Left renal pelvis (tissue), 4 donors: Measurements from ENCODE around the gene SMCO2. TPM values are rescaled to one million over a fixed set of nuclear protein-coding genes. Genes with fewer than 3 reads are reported as not detected.

ENCODE experiments used
- DNase-seq, 4 donors: peaks; one replicate each; pipeline ENCODE4 v3.0.0-alpha.2; 2013; ENCODE audit warnings: low read depth in 4 of 4, low spot score in 3 of 4
- polyA plus RNA-seq, 4 donors: library from polyadenylated mRNA; unstranded; fragments of 120-200 nt; gene quantifications; one replicate each; pipeline ENCODE4 v1.2.1, GENCODE V29; 2013; ENCODE audit not compliant: insufficient read length in 4 of 4

The SMCO2 gene
- polyA plus RNA-seq, 4 donors, result 0.14 to 0.45 (median 0.37) TPM; not detected in 1

DNA sequence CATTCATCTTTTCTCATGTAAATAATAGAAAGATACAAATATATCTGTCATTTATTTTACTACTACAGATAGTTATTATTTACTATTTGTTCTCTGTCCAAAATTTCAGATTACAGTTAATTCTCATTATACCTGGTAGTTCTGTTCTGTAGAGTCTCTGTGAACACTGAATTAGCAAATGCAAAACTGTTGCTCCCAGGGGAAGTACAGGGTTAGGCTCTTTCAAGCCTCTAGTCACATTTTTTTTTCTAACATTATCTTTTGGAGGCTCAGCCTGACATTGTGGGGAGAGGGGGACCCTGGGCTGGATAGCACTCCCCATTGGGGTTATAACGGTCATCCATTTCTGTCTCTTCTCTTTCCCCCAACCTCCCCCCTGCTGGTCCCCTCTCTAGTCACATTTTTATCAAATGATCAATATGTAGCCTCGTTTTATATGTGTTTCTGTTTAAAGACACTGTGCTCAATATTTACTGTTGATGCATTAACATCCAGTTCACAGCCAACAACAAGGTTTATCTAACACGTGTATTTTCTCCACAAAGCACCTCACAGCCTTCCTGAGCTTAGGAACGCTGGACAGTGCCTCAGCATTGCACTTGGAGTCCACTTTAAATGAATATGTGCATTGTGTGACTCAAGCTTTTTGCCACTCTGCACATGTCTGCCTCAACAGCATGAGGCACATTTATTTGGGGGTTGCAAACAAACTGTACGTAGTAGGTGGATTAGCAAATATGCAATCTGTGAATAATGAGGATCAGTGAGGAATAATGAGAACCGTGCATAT lies 4.7 kb downstream of the SMCO2 start:
- DNase-seq, result no peak

DNA sequence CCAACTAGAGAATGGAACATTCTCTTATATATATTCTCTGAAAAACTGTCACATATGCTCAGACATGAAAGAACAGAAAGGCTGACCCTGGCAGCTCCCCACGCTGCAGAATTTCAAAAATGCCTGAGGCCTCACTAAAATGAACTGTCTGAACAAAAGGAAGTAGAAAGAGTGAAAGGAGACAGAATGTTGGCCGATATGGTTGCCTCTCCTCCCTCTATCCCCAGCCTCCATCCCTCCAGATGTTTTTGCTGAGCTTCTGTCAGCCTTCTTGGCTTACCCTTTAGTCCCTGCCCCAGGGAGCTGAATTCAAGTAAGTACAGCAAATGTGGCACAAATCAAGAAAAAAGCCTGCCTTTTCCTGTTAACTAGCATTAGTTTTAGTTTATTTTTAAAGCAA lies 6.9 kb downstream of the SMCO2 start:
- DNase-seq, result no peak

DNA sequence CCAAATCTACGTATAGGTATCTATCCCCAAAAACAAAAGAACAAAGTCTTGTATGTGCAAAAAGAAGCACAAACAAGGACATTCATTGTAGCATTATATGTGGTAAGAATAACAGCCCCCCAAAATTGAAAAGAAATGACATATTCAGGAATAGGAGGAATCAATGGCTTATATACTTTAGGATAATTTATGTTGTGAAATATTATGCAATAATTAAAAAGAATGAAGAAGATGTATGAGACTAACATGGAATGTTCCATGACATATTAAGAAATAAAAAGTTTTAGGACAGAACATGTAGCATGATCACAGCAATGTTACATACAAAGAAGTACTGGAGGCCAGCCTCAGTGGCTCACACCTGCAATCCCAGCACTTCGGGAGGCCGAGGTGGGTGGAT lies 9.1 kb downstream of the SMCO2 start:
- no peak for DNase-seq

DNA sequence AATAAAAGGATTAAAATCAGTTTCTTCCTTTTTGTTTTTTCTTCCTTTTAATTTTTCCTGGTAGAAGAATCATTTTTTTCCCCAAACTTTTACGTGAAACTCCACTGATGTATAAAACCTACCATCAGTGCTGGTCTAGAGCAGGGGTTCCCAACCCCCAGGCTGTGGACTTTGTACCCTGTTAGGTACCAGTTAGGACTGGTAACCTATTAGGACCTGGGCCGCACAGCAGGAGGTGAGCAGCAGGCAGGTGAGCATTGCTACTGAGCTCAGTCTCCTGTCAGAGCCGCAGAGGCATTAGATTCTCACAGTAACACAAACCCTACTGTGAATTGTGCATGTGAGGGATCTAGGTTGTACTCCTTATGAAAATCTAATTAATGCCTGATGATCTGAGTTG lies 10.1 kb downstream of the SMCO2 start:
- no peak for DNase-seq

DNA sequence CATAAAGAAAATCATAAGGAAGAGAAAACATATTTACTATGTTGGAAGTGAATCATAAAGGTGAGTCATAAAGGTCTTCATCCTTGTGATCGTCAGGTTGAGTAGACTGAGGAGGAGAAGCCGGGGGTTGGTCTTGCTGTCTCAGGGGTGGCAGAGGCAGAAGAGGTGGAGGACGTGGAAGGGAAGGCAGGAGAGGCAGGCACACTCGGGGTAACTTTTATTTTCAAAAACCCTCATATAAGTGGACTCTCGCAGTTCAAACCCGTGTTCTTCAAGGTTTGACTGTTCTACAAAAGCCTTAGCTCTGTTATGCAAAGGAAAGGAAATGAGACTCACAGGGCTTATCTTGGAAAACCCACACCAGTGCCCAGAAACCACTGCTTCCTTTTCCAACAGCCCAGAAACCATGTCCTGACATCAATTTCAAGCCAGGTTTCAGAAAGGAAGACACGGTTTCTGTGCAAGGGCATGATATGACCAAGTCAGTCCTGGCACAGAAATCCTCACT lies 14.0 kb downstream of the SMCO2 start:
- DNase-seq, result no peak

DNA sequence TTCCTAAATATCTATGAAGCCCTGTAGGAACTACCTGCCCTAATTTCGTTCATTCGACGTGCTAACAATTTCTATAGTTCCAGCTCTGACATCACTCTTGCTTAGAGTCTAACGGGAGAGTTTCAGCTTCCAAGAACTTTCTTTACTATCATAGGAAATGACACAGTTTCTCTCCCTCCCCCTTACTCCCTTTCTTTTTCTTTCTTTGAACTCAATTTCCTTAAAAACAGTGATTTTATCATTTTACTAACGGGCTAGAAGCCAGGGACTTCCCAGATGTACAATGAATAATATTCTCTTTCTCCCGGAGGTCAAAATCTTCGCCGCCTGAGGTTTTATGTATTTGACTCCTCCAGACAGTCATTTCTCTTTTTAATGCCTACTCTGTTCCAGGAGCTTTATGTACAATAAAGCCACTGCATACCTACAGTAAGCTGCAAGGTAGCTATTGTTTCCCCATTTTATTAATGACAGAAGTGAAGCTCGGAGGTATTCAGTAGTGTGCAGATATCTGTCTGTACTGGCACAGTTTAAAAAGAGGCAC lies 15.7 kb downstream of the SMCO2 start:
- DNase-seq, result peak in 2 of 4 donors; percentile 18 to 26

DNA sequence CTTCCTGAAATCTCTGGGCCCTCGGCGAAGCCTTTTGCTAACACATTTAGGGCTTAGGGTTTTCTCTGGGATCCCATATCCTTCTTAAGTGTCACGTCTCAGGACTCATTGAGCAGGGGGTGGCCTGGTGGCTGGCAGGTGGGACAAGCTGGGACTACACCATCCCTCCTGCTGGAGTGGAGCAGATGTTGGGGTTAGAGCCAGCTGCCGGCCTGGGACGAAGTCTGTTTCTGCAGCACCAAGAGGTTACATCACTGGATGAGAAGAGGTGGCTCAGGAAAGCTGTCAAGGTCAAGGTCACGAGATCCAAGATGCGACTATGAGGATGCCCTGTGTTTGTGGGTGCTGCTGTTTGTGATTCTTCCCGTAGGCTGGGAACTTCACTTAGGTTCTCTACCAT lies 16.3 kb downstream of the SMCO2 start:
- DNase-seq, result no peak

DNA sequence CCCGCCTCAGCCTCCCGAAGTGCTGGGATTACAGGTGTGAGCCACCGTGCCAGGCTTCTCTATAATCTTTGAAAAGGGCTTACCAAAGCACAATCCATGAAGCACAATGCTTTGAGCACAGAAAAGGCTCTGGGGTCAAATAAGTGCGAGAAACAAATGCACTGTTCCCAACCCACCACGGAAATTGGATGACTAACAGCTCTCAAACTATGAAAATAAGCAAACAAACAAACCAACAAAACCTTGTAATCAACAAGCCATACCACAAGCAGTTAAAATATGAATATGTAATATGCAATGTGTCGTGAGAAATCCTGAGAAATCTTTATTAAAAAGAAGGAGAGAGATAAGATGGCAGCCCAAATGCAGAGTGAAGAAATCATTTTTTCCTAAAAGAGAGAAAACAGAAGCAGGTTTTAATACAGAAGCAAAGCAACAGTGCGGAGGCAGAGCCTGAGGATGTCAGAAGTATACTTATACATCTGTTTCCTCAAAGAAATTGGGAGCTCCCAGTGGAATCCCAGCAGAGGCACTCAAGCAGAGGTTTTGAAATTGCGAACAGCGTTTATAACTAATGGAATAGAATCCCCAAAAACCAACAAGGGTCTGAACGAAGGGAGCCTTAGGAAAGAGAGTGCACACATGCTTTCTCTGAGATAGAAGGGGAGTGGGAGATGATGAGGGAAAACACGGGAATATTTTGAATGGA lies 17.1 kb downstream of the SMCO2 start:
- no peak for DNase-seq

DNA sequence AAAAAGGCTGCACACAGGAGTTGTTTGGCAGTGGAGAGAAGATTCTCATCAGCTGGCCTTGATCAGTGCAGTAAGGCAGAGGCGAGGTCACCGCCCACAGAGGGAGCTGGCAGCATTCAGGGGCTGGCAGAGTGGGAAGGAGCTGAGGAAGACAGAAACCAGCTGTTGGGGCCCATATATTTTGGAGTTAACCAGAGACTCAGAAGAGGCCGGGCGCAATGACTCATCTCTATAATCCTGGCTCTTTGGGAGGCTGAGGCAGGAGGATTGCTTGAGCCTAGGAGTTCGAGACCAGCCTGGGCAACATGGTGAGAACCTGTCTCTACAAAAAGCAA lies 17.7 kb downstream of the SMCO2 start:
- DNase-seq, result no peak

DNA sequence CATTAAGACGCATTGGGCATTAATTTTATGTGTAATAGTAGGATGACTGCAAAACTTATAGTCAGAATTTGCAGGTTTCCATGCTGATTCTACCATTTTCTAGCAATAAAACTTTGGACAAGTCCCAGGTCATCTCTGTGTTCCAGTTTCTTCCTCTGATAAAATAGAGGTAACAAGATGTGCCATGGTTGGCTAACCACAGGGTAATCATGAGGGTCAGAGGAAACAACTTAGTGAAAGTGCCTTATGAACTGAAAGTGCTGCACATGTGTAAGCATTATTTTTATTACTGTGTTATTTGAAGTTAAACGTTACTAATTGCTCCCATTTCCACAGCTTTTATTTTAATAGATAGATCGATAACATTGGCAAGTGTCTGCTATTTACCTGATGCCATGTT lies 21.1 kb downstream of the SMCO2 start:
- no peak for DNase-seq

DNA sequence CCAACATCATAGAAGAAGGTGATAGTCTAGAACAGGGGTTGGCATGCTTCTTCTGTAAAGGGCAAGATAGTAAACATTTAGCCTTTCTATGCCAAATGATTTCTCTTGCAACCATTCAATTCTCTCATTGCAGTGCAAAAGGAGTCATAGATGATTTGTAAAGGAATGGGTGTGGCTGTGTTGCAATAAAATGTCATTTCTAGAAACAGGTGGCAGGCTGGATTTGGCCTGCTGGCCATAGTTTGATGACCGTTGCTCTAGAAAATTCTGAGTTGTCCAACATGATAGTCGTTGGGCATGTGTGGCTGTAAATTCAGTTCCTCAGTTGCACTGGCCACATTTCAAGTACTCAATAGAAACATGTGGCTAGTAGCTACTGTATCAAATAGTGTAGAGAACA lies 21.7 kb downstream of the SMCO2 start:
- DNase-seq, result no peak

DNA sequence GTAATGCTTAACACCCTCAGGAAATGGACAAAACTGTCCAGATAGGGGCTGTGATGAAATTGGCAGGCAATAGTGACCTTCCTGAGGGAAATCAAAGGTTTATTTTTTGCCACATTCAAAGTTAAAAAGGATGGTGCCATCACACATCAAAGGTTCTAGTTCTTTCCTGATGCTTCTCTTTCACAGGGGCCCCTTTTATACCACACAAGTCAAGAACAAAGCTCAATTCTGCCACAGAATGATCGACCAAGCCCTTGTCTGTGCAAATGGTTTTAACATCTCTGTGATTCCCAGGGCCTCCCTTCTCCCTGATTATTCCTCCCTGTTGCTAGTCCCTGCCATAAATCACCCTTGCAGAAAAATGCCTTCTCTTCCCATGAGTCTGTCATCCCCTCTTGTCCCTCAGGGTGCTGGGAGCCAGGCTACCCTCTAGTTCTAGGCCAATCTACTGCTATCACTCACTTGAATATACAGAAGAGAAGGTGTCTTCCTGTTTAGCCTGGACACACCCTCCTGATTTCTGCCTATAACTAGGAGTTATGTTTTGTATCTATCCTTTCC lies 22.7 kb downstream of the SMCO2 start:
- DNase-seq, result no peak

DNA sequence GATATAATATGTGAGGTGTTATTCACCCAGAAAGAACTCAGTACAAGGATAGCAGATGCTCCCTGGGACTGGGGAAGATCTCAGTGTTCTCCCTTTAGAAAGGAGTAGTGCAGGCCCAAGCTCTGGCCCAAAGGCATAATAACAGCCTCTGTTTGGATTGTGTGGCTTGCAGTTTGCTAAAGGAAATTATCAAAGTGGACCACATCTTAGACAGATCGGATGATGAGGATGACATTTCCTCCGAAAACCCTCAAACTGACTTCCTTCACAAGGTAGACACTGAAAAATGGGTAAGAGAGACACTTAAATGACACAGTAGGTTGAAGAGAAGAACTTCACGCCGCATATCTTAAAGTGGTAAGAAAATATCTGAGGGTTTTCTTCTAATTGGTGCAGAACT lies 26.1 kb downstream of the SMCO2 start:
- no peak for DNase-seq

DNA sequence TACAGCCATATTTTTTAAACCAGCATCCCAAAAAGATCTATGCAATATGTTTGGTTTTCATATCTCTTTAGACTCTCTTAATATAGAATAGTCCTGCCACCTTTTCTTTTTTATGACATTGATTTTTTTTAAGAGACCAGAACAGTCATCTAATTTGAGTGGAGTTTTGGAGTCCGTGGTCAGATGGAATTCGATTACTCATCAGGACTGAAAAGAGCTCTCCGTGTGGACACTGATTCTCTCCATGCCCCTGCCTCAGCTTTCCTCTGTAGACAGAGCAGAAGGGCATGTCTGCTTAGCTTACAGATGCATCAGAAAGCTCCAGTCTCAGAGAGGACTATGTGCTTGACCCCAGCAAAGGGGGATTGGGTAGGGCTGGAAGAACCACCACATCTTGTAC lies 27.8 kb downstream of the SMCO2 start:
- DNase-seq, result no peak

DNA sequence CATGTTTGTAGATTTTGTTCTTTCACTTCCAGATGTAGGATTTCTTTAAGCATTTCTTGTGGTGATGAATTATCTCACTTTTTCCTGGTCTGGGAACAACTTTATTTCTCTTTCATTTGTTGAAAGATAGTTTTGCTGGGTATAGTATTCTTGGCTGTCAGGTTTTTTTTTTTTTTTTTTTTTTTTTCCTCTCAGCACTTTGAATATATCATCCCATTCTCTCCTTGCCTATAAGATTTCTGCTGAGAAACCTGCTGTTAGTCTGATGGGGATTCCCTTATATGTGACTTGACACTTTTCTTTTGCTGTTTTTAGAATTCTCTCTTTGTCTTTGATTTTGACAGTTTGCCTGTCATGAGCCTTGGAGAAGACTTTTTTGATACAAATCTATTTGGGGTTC lies 30.5 kb downstream of the SMCO2 start:
- DNase-seq, result no peak

DNA sequence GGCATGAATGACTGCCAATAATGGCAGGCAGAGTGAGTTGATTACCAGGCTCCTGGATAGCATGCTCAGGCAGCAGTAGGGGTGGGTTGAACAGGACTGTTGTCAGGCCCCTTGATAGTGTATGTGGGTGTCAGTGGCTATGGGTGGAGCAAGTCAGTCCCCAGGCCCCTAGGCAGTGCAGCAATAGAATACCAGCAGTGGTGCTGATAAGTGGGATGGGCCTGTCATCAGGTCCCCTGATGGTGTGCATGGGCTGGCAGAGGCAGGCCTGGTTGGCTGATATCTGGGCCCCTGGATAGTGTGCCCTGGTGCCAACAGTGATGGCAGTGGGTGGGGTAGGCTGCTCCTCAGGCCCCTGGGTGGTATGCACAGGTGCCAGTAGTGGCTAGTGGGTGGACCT lies 32.4 kb downstream of the SMCO2 start:
- no peak for DNase-seq

DNA sequence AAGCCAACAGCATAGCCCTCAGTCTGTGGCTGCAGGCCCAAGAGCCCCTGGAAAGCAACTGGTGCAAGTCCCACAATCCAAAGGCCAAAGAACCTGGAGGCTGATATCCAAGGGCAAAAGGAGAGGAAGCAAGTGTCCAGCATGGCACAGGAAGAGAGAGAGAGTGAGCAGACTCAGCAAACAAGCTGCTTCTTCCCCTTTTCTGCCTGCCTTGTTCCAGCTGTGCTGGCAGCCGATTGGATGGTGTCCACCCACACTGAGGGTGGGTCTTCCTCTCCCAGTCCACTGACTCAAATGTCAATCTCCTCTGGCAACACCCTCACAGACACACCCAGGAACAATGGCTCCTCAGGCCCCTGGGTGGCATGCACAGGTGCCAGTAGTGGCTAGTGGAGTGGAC lies 33.5 kb downstream of the SMCO2 start:
- DNase-seq, result no peak

DNA sequence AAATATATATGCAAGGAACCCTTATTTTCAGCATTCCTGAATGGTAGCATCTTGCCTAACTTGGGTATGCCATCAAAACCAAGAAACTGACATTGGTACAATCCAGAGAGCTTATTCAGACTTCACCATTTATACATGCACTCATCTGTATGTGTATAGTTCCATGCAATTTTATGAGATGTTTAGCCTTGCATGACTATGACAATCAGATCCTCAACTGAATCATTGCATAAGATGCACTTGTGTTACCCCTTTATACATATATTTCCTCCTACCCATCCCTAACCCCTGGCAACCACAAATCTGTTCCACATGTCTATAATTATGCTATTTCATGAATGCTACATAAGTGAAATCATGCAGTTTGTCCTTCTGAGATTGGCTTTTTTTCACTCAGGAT lies 40.4 kb downstream of the SMCO2 start:
- no peak for DNase-seq

DNA sequence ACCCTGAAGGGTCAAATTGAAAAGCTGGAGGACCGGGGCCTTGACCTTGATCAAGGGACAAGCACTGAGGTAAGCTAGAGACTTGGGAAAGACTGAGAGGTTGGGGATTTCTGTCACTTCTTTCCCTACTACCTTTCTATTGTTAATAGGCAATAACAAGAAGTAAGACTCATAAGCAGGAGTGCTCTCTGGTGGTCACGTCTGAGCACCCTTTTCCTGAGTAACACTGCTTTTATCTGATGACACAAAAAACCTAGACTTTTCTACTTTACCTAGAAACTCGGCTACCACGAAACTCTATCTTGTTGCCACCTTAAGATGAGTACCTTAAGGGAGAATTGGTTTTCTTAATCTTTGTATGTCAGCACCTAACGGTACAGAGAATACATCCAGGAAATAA lies 41.9 kb downstream of the SMCO2 start:
- DNase-seq, result no peak

DNA sequence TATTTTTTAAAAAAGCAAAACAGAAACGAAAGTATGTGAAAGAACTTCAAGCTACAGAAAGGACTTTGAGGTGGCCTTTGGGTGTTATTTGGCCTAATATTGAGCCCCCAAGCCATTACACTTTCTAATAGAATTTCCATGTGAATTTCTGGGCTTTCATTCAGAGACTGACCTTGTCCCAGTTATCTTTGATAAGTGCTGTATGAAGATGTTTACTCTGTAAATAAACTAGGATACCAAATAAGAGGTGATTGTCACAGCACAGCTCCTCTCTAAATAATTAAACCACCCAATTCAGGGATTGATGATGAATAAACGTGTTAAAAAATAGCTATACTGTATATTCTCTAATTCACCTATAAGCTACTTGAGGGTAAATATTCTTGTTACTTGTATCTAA lies 44.7 kb downstream of the SMCO2 start:
- DNase-seq, result no peak

DNA sequence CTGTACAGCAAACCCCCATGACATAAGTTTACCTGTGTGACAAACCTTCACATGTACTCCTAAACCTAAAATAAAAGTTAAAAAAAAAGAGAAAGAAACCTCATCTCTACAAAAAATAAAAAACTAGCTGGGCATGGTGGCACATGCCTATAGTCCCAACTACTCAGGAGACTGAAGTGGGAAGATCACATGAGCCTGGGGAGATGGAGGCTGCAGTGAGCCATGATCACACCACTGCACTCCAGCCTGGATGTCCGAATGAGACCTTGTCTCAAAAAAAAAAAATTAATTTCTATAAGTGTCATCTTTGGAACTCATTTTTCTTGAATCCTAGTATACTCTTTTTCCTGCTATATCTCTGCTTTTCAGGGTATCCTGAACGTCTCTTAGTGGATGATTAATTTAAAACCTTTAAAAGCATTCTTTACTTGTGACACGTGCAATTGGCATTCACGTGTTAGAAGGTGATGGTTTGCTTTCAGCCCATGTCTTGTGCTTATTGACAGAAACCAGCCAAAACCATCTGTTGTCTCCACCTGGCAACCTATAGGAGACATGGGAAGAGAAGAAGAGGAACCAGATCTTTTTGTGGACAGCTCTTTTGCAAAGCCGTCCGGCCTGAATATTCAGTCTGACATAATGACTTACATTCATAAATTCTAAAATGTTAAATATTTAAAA lies 46.9 kb downstream of the SMCO2 start:
- DNase-seq, result no peak
